Pancreas (tissue), 10 donors: Measurements from ENCODE around the gene DLAT. TPM values are rescaled to one million over a fixed set of nuclear protein-coding genes. Genes with fewer than 3 reads are reported as not detected.

Experiments
- ATAC-seq, 4 donors: fragments of 200-7000 bp; cut with Tn5 transposase; one replicate each; pipeline versions ENCODE4 v1.8.0 to v1.9.1; 2020; ENCODE audit warnings: mild to moderate bottlenecking in 4 of 4, moderate library complexity in 4 of 4
- DNase-seq, 6 donors: peaks; one replicate each; pipeline ENCODE4 v3.0.0-alpha.2; 2020
- FAIRE-seq: peaks from 2 replicates; lab custom pipeline; 2012; peaks lifted over from hg19 to GRCh38; lab: Jason Lieb, UNC
- H3K27ac ChIP-seq, 4 donors: fragments of 200-600 bp; sonication (generic); 1 replicate in 3 of 4; 2 replicates in 1 of 4; pipeline versions ENCODE4 v1.5.0 to v1.8.0; 2020
- H3K27me3 ChIP-seq, 4 donors: fragments of 200-600 bp; one replicate each; pipeline ENCODE4 v1.8.0; 2021
- H3K36me3 ChIP-seq, 3 donors: fragments of 200-600 bp; sonication (generic) in 1 of 3; one replicate each; pipeline versions ENCODE4 v1.5.0 to v1.8.0; 2020 to 2021
- H3K4me1 ChIP-seq, 3 donors: fragments of 200-600 bp; one replicate each; pipeline ENCODE4 v1.8.0; 2021
- H3K4me3 ChIP-seq, 4 donors: fragments of 200-600 bp; sonication (generic) in 2 of 4; one replicate each; pipeline versions ENCODE4 v1.5.0 to v1.8.0; 2020 to 2021
- H3K9me3 ChIP-seq, 4 donors: fragments of 200-600 bp; one replicate each; pipeline ENCODE4 v1.8.0; 2021
- CTCF ChIP-seq, 4 donors: fragments of 200-600 bp; sonication (generic) in 3 of 4; IDR thresholded peaks; one replicate each; pipeline versions ENCODE4 v1.5.0 to v1.8.0; 2021; ENCODE audit warnings: antibody characterized with exemption in 4 of 4
- WGBS, 2 donors: extraction: QIAGEN DNeasy Blood & Tissue Kit; methylation state at CpG; one replicate each; pipeline ENCODE4 v1.1.7; 2013; 5-methylcytosine and 5-hydroxymethylcytosine counted together
- intact Hi-C, 3 donors: fragments of 100-400 bp; cut with DNase I; formaldehyde crosslinking; loops; one replicate each; pipeline versions ENCODE4 v1.11.1 to v1.14.2; 2022
- polyA plus RNA-seq, 2 donors: library from polyadenylated mRNA; stranded (reverse); fragments of 200-250 nt; gene quantifications; one replicate each; pipeline ENCODE4 v1.2.3, GENCODE V29; 2013
- total RNA-seq, 6 donors: library from RNA; stranded (reverse); fragmentation: NEBNext Ultra II Directional in 4 of 6; extraction: Animal tissue kit (Norgen Biotek cat#: 25700) in 4 of 6; gene quantifications; one replicate each; pipeline versions ENCODE4 v1.2.1 to v1.2.4, GENCODE V29; 2021 to 2023
- donor health status: healthy with polysubstance abuse.
- donor health status: DM: no; HTN: no; CAD: no; lungs with moderate emphysema.
- donor health status: DM: no; HTN: no; CAD: no.
- donor health status: control.
- donor health status: control.
- donor health status: Bipolar disorder and iron deficiency.
- donor health status: DM: yes; HTN: yes; CAD: no.
- donor health status: DM: no; HTN: no; CAD: no.
- donor health status: DM: no; HTN: no; CAD: no.
- donor health status: DM: yes; HTN: yes; CAD: no.

Gene DLAT
- total and polyA plus RNA-seq, 8 donors: 4.2 to 13.9 (median 7.9) TPM

DNA sequence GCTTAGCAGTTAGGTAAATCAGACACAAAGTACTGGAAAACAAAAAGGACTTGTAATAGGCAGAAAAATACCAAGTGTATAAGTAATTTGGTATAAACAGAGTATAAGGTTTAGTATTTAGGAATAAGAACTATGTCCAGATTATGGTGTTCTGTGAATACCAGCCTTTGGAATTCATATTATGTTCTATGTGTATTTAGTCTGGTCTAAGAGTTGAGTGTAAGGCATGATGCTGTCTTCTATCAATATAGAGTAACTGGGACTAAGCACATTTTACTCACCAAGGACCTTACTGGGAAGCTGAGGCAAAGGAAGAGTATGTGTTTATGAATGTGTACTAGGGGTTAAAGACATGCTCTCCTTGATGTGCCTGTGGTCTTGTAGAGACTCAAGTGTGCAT is 71.0 kb downstream of the DLAT start:
- Histone ChIP-seq H3K4me1 (no peaks in the 10 kb centered on the region), H3K27ac (no peak overlapping the region), H3K4me3 (no peak overlapping the region), H3K27me3 (no peaks in the 10 kb centered on the region), H3K9me3 (no peaks in the 10 kb centered on the region), H3K36me3 (peaks cover 0 to 33% (median 0%) of the 10 kb centered on the region in 3 donors)
- intact Hi-C loops: loop anchor here in 1 of 3 donors (10.0 kb wide), 1 partner anchor 189 kb away; no protein-coding TSS in a partner anchor
- ATAC-seq (no peak), DNase-seq (no peak), FAIRE-seq (no peak)
- TF ChIP-seq CTCF (IDR thresholded peaks at IDR 0.05): no peak

- no peak for TF ChIP-seq CTCF (IDR thresholded peaks at IDR 0.05)
- ATAC-seq (no peak), FAIRE-seq (no peak), DNase-seq (no peak)
- no peaks in the 10 kb centered on the region for H3K4me1 ChIP-seq
- no peak overlapping the region for H3K27ac ChIP-seq
- intact Hi-C loops: loop anchor here in 1 of 3 donors (10.0 kb wide), 1 partner anchor 187 kb away; no protein-coding TSS in a partner anchor
- H3K9me3 ChIP-seq: no peaks in the 10 kb centered on the region
- no peaks in the 10 kb centered on the region for H3K27me3 ChIP-seq
- no peak overlapping the region for H3K4me3 ChIP-seq
- H3K36me3 ChIP-seq: peaks cover 0 to 16% (median 0%) of the 10 kb centered on the region in 3 donors
- 90 to 94% methylated on average over 11 of the region's 11 CpGs for WGBS, 2 donors
Measured at GRCh38 chr11:112097734-112098528, 72.7 kb downstream of the DLAT start.

GRCh38 chr11:112100462-112100861 is 75.3 kb downstream of the DLAT start:
- no peak for TF ChIP-seq CTCF (IDR thresholded peaks at IDR 0.05)
- Histone ChIP-seq H3K27me3 (no peaks in the 10 kb centered on the region), H3K4me3 (no peak overlapping the region), H3K36me3 (peaks cover 0 to 6% (median 0%) of the 10 kb centered on the region in 3 donors), H3K9me3 (no peaks in the 10 kb centered on the region), H3K27ac (no peak overlapping the region), H3K4me1 (no peaks in the 10 kb centered on the region)
- FAIRE-seq: no peak
- no peak for DNase-seq
- 54 to 64% methylated on average over 2 of the region's 2 CpGs for WGBS, 2 donors
- ATAC-seq: no peak
- intact Hi-C loops: no loop called here

- ATAC-seq: no peak
- FAIRE-seq: no peak
- H3K27me3 ChIP-seq: no peaks in the 10 kb centered on the region
- intact Hi-C loops: no loop called here
- no peaks in the 10 kb centered on the region for H3K36me3 ChIP-seq
- DNase-seq: no peak
- H3K9me3 ChIP-seq: no peaks in the 10 kb centered on the region
- H3K4me1 ChIP-seq: no peaks in the 10 kb centered on the region
- H3K4me3 ChIP-seq: no peak overlapping the region
- WGBS, 2 donors: 89 to 94% methylated on average over 6 of the region's 6 CpGs
- TF ChIP-seq CTCF (IDR thresholded peaks at IDR 0.05): no peak
- H3K27ac ChIP-seq: no peak overlapping the region
Measured at GRCh38 chr11:112103446-112103845, 78.2 kb downstream of the DLAT start.

- ATAC-seq (no peak), DNase-seq (no peak), FAIRE-seq (no peak)
- intact Hi-C loops: no loop called here
- no peak overlapping the region for H3K4me3 ChIP-seq
- WGBS, 2 donors: 92 to 93% methylated on average over 8 of the region's 8 CpGs
- TF ChIP-seq CTCF (IDR thresholded peaks at IDR 0.05): no peak
- no peaks in the 10 kb centered on the region for H3K36me3 ChIP-seq
- no peaks in the 10 kb centered on the region for H3K27me3 ChIP-seq
- H3K4me1 ChIP-seq: no peaks in the 10 kb centered on the region
- no peaks in the 10 kb centered on the region for H3K9me3 ChIP-seq
- no peak overlapping the region for H3K27ac ChIP-seq
Measured at GRCh38 chr11:112106070-112106469, 80.9 kb downstream of the DLAT start.
